Measurements from ENCODE around the gene KRT79. TPM values are rescaled to one million over a fixed set of nuclear protein-coding genes. Genes with fewer than 3 reads are reported as not detected.

Gene KRT79
- total and polyA plus RNA-seq, 9 of the 15 experiments (the other 6 are each of a cell fraction or from before 2014, with no cell fraction given), result 0.03 to 2.3 (median 0.23) TPM; not detected in 2

DNA sequence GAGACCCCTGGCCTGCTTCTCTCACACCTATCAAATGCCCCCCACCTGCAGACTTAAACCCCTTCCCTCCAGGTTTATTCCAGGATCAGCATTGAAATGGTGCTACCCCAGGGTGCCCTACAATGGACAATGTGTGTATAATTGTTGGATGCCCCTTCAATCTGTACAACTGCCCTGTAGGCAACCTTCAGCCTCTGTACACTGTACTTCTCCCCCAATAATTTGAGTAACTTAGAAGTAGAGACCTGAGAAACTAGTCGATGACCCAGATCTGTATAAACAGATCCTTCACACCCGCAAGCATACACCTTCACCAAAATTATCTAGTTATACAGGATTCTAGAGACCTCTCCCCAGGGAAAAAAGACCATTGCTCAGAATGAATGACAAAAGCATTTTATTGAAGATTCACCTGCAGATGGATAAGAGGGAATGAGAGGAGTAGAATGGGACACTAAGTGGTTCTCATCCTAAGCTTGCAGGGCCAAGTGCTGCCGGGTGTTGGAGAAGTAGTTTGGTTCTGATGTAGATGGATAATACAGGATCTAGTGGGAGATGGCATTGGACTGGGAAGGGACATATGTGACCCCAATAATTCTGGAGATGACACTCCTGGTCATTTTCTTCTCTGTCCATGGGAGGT lies 27.8 kb downstream of the KRT79 start (continued):
- no peak for TF ChIP-seq ZBTB12 (CRISPR knock-in tag; IDR thresholded peaks at IDR 0.05)
- no peak for TF ChIP-seq PHB (CRISPR knock-in tag; IDR thresholded peaks at IDR 0.05)
- no peak for TF ChIP-seq ZFP1 (CRISPR knock-in tag; IDR thresholded peaks at IDR 0.05)
- no peak for TF ChIP-seq EP400 (IDR thresholded peaks at IDR 0.05)

DNA sequence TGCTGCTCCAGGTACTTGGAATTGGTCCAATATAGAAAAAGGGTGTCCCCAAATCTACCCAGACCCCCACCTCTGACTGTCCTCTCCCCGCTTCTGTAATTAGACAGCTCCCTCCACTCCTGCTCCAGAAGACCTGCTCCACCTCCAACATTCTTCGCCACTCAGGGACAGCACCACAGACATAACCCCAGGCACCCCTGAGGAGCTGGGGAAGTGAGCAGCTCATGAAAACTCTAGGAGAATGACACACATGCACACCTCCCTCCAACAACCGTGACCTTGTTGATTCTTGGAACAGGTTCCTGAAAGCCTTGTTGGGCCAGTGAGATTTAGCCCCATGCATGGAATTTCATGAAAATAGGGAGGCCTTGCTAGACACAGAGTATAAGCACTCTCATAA lies 28.4 kb downstream of the KRT79 start:
- no peak overlapping the region for H3K9ac ChIP-seq (ENCODE audit: insufficient read depth in 1 of 2, low read depth in 2 of 2, low read length in 2 of 2)
- ATAC-seq, result no peak
- DNase-seq (ENCODE audit: extremely low read depth in 1 of 4, low spot score in 3 of 4), result no peak
- intact Hi-C loops (cut with micrococcal nuclease), result no loop called here
- H3K9me1 ChIP-seq (ENCODE audit: control insufficient read depth, insufficient read depth, low read length), result no peaks in the 10 kb centered on the region
- H3K79me2 ChIP-seq (ENCODE audit: control insufficient read depth, insufficient read depth, low read length), result no peaks in the 10 kb centered on the region
- in situ Hi-C loops (cut with MboI), result no loop called here
- H3K4me3 ChIP-seq, result no peak overlapping the region
- no peak overlapping the region for H3K27ac ChIP-seq (ENCODE audit: extremely low read depth, low read depth, low read length)
- no peak overlapping the region for H3K4me2 ChIP-seq (ENCODE audit: insufficient read depth, low read length)
- no peak for FAIRE-seq
- no peaks in the 10 kb centered on the region for H3K9me3 ChIP-seq (replicated peaks; ENCODE audit: control insufficient read depth, insufficient read depth, low read depth, low read length)
- no peak overlapping the region for H2AFZ ChIP-seq (ENCODE audit: low read depth, low read length)
- CTCF ChIA-PET (ENCODE audit: low intra/inter-chr PET ratio), result no interaction called here
- H4K20me1 ChIP-seq (replicated peaks; ENCODE audit: control insufficient read depth, insufficient read depth, low read length), result peaks cover 4% of the 10 kb centered on the region; the same call in 1 of the 2 replicates
- POLR2A ChIA-PET, result interaction anchor here (0.6 to 0.8 kb wide), 2 partner anchors 10 to 89 kb away, joined by 3 read pairs; partner anchors contain the start of gene KRT3
- TF ChIP-seq HNRNPL (IDR thresholded peaks at IDR 0.05; ENCODE audit: low read depth, low read length) (no peak), HDAC1 (IDR thresholded peaks at IDR 0.05) (no peak), KLF10 (CRISPR knock-in tag; IDR thresholded peaks at IDR 0.05) (no peak), FOXP1 (CRISPR knock-in tag; IDR thresholded peaks at IDR 0.05) (no peak), RBFOX2 (IDR thresholded peaks at IDR 0.05; ENCODE audit: low read depth, low read length) (no peak), BACH1 (tag; IDR thresholded peaks at IDR 0.05) (no peak)
- TF ChIP-seq, protein P1, sequence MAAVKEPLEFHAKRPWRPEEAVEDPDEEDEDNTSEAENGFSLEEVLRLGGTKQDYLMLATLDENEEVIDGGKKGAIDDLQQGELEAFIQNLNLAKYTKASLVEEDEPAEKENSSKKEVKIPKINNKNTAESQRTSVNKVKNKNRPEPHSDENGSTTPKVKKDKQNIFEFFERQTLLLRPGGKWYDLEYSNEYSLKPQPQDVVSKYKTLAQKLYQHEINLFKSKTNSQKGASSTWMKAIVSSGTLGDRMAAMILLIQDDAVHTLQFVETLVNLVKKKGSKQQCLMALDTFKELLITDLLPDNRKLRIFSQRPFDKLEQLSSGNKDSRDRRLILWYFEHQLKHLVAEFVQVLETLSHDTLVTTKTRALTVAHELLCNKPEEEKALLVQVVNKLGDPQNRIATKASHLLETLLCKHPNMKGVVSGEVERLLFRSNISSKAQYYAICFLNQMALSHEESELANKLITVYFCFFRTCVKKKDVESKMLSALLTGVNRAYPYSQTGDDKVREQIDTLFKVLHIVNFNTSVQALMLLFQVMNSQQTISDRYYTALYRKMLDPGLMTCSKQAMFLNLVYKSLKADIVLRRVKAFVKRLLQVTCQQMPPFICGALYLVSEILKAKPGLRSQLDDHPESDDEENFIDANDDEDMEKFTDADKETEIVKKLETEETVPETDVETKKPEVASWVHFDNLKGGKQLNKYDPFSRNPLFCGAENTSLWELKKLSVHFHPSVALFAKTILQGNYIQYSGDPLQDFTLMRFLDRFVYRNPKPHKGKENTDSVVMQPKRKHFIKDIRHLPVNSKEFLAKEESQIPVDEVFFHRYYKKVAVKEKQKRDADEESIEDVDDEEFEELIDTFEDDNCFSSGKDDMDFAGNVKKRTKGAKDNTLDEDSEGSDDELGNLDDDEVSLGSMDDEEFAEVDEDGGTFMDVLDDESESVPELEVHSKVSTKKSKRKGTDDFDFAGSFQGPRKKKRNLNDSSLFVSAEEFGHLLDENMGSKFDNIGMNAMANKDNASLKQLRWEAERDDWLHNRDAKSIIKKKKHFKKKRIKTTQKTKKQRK (IDR thresholded peaks at IDR 0.05; ENCODE audit: borderline replicate concordance, low read depth, low read length), result no peak
- no TSS peak for BruUV-seq (replicated peaks)
- H3K27me3 ChIP-seq (ENCODE audit: control insufficient read depth in 2 of 2, insufficient read depth in 2 of 2, low read length in 2 of 2), result peaks cover 19 to 45% of the 10 kb centered on the region in 2 experiments
- no peaks in the 10 kb centered on the region; a peak in 1 of 5 replicates for H3K4me1 ChIP-seq (replicated peaks in 1 of 2; ENCODE audit: control insufficient read depth in 2 of 2, insufficient read depth in 2 of 2, low read length in 2 of 2)
- no peaks in the 10 kb centered on the region for H3K36me3 ChIP-seq (ENCODE audit: control insufficient read depth, insufficient read depth, low read length)
- WGBS (ENCODE audit: insufficient coverage, low coverage, missing lambda C conversion rate), result 6% methylated on average over 3 of the region's 3 CpGs

All from K562 (cell line).